Mammary epithelial cell (primary cell): ENCODE measurements around the gene PPP1R3D.

Experiments
- EZH2 ChIP-seq: IDR thresholded peaks from 2 replicates; pipeline ENCODE4 v1.6.1; 2012; ENCODE audit warnings: low read length, inconsistent platforms, borderline replicate concordance
- TF ChIP-seq, protein P1 (sequence below), 2 donors: IDR thresholded peaks in 1 of 2; conservative IDR thresholded peaks in 1 of 2; 2 replicates each; pipeline ENCODE4 v1.5.1; 2011 to 2012; ENCODE audit warnings: inconsistent platforms in 2 of 2, low read length in 2 of 2, mild to moderate bottlenecking in 2 of 2, control low read depth in 1 of 2, low read depth in 1 of 2; ENCODE audit not compliant: insufficient read depth in 1 of 2; ENCODE audit errors: extremely low read depth in 1 of 2

DNA sequence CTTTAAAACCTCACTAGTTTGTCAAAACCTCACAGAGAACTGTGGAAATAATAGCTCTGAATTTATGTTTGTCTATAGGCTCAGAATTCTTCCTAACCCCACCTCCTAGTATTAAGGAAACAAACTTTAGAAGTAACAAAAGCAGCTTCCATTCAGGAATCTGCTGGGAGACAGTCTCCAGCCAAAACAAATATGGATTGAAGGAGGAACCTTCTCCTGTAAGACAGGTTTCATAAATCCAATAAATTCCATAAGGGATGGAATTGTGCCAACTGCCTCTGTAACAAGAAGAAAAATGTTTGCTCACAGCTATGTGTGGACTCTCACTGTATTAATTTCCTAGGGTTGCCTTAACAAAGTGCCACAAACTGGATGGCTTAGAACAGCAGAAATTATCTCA lies 14.2 kb downstream of the PPP1R3D start:
- no peak for TF ChIP-seq EZH2
- TF ChIP-seq, protein P1, sequence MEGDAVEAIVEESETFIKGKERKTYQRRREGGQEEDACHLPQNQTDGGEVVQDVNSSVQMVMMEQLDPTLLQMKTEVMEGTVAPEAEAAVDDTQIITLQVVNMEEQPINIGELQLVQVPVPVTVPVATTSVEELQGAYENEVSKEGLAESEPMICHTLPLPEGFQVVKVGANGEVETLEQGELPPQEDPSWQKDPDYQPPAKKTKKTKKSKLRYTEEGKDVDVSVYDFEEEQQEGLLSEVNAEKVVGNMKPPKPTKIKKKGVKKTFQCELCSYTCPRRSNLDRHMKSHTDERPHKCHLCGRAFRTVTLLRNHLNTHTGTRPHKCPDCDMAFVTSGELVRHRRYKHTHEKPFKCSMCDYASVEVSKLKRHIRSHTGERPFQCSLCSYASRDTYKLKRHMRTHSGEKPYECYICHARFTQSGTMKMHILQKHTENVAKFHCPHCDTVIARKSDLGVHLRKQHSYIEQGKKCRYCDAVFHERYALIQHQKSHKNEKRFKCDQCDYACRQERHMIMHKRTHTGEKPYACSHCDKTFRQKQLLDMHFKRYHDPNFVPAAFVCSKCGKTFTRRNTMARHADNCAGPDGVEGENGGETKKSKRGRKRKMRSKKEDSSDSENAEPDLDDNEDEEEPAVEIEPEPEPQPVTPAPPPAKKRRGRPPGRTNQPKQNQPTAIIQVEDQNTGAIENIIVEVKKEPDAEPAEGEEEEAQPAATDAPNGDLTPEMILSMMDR (conservative IDR thresholded peaks at IDR 0.05 in 1 of 2, IDR thresholded peaks at IDR 0.05 in 1 of 2; ENCODE audit: extremely low read depth in 1 of 2, insufficient read depth in 1 of 2, low read depth in 1 of 2, low read length in 2 of 2), result no peak
